Embryonic facial prominence (tissue), 1 donor: ENCODE data around the gene SLC16A12.
A peak's percentile ranks its signal among the peaks of the same experiment; 100 is the strongest.
"Not testable (repeated sequence)": the region's sequence is repeated elsewhere in the genome, so short reads cannot be mapped to it uniquely, and the experiment has no call there.

Source experiments
- DNase-seq: peaks from one replicate; pipeline ENCODE4 v3.0.0-alpha.2; 2016; ENCODE audit errors: extremely low spot score

Gene SLC16A12

GRCh38 chr10:89470628-89471027, 64.8 kb downstream of the SLC16A12 start:
- no peak for DNase-seq

GRCh38 chr10:89469517-89469916, 65.9 kb downstream of the SLC16A12 start:
- DNase-seq, result no peak

- DNase-seq, result no peak
These were observed 67.0 kb downstream of the SLC16A12 start for GRCh38 chr10:89468191-89468965.

GRCh38 chr10:89466599-89467035, 68.8 kb downstream of the SLC16A12 start:
- DNase-seq, result no peak

- DNase-seq, result no peak
These were observed 70.2 kb downstream of the SLC16A12 start for GRCh38 chr10:89465196-89465595.

GRCh38 chr10:89463846-89464537, 71.4 kb downstream of the SLC16A12 start:
- DNase-seq, result no peak

- no peak for DNase-seq
These were observed 76.6 kb downstream of the SLC16A12 start for GRCh38 chr10:89458784-89459183.

GRCh38 chr10:89458291-89458690, 77.1 kb downstream of the SLC16A12 start:
- DNase-seq, result no peak

- DNase-seq, result no peak
These were observed 80.6 kb downstream of the SLC16A12 start for GRCh38 chr10:89454561-89455347.

GRCh38 chr10:89452193-89452592, 83.2 kb downstream of the SLC16A12 start:
- DNase-seq, result no peak

- no peak for DNase-seq
These were observed 84.5 kb downstream of the SLC16A12 start for GRCh38 chr10:89450901-89451300.

GRCh38 chr10:89444819-89445218, 90.6 kb downstream of the SLC16A12 start:
- DNase-seq, result not testable (repeated sequence)

- DNase-seq, result no peak
These were observed 93.1 kb downstream of the SLC16A12 start for GRCh38 chr10:89442289-89442688.

- no peak for DNase-seq
These were observed 95.0 kb downstream of the SLC16A12 start for GRCh38 chr10:89440226-89441009.

- DNase-seq, result no peak
These were observed 96.9 kb downstream of the SLC16A12 start for GRCh38 chr10:89438525-89438924.

- no peak for DNase-seq
These were observed 103.4 kb downstream of the SLC16A12 start for GRCh38 chr10:89431977-89432376.

- DNase-seq, result no peak
These were observed 106.5 kb downstream of the SLC16A12 start for GRCh38 chr10:89428877-89429276.

GRCh38 chr10:89427629-89428028, 107.8 kb downstream of the SLC16A12 start:
- DNase-seq, result no peak

- DNase-seq, result peak; percentile 34
These were observed 109.0 kb downstream of the SLC16A12 start for GRCh38 chr10:89426230-89426868.

- no peak for DNase-seq
These were observed 110.4 kb downstream of the SLC16A12 start for GRCh38 chr10:89425000-89425399.

- no peak for DNase-seq
These were observed 114.3 kb downstream of the SLC16A12 start for GRCh38 chr10:89421018-89421476.
